Stimulated activated CD8-positive, alpha-beta memory T cell treated with anti-CD3 and anti-CD28 coated beads, Interleukin-12 subunit alpha, Interleukin-12 subunit beta, amount 100 ng/mL, for 24 hours (primary cell): ENCODE data around the gene MLLT6.

ENCODE experiments used
- DNase-seq: peaks from one replicate; pipeline ENCODE4 v3.0.0-alpha.2; 2020; ENCODE audit errors: extremely low read depth

Gene MLLT6

GRCh38 chr17:38704606-38705522, at the start of gene MLLT6:
TSS of gene MLLT6 (plus strand) at chr17:38705273. CDS start at chr17:38705633, 360 bp downstream.
- DNase-seq = no peak

- DNase-seq = no peak
Measured at GRCh38 chr17:38656959-38657823, 47.9 kb upstream of the MLLT6 start.

- DNase-seq = no peak
Measured at GRCh38 chr17:38657824-38658740, 47.0 kb upstream of the MLLT6 start.

DNA sequence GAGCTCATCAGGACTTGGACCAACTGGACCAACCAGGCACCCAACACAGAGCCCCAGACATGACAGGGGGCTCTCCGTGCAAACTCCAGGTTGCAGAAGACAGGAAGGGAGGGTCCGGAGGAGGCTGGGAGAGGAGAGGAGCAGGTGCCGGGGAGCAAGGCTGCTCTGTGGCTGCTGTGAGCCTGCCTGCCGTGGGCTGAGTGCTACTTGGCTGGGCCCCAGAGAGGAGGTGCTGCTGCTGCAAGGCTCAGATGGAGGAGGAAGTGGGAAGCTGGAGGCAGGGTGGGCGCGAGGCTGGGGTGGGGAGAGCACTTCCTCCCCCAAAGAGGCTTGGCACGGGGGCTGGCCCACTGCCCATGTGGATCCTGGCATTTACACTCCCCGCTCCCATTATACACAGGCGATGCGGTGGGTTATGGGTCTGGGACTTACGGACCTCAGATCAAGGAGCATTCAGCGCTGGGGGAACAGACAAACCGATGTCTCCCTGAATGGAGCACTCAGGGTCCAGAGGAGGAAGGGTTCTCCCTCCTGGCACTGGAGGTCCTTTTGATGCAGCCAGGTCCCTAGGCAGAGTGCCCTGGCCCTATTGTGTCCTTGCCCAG, 46.2 kb upstream of the MLLT6 start:
- DNase-seq = no peak

DNA sequence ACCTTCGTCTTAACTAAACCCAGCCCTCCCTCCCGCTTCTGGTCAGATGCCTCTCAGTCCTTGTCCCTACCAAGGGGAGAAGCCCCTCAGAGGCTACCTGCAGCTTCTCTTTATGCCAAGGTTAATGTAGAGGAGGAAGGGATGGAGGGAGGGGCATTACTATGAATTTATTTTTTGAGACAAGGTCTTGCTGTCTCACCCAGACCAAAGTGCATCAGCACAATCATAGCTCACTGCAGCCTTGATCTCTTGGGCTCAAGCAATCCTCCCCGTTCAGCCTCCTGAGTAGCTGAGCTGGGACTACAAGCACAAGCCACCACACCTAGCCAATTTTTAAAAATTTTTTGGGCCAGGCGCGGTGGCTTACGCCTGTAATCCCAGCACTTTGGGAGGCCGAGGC, 45.7 kb upstream of the MLLT6 start:
- no peak for DNase-seq

DNA sequence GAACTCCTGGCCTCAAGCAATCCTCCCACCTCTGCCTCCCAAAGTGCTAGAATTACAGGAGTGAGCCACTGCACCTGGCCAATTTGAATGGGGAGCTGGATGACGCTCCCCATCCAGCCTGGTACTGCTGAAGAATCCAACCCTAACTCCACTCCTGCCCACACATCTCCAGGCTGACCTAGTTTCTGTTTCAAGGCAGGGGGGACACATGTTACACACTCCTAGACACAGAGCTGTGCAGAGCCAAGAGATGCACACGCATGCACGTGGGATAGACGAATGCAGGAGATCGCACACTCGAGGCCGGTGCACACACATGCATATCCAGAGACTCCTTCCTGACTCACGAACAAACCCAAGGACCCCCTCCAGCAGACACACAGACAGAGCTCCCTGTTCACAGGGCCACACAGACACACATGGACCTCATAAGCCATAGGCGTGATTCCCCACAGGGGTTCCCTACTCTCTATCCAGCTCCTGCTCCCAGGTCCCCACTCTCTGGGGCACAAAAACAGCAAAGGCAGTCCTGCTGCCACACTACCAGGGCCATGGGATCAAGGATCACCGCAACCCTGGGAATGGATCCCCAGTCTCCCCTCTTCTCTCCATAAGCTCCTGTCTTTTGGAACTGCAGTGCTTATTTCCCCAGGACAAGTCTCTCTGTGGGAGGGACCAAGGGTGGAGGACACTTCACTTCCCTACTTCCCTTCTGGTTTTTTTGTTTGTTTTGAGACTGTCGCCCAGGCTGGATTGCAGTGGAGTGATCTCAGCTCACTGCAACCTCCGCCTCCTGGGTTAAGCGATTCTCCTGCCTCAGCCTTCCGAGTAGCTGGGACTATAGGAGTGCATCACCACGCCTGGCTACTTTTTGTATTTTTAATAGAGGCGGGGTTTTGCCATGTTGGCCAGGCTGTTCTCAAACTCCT, 44.7 kb upstream of the MLLT6 start:
- no peak for DNase-seq

- DNase-seq = no peak
Measured at GRCh38 chr17:38663125-38663751, 41.8 kb upstream of the MLLT6 start.

GRCh38 chr17:38663964-38664644, 41.0 kb upstream of the MLLT6 start:
- no peak for DNase-seq

DNA sequence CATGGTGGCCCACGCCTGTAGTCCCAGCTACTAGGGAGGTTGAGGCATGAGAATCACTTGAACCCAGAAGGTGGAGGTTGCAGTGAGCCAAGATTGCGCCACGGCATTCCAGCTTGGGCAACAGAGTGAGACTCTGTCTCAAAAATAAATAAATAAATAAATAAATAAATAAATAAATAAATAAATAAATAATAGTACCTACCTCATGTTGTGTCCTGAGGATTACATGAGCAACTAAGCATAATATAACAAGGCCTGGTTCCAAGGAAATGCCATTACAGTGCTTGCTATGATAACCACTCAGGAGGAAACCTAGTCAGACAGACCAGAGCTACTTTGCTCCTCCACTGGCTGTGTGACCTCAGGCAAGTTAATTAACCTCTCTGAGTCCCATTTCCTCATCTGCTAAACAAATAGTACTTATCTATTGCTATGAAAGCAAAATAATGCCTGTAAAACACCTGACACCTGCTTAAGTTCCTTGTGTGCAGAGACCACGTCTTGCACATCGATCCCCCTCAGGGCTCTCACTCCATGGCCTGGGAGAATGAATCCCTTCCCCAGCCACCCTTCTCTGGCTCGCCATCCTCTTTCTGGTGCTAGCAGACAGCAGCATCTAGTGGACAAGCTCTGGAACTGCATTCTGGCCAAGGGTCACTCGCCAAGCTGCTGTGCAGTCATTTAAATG, 37.8 kb upstream of the MLLT6 start:
- DNase-seq = no peak

GRCh38 chr17:38667787-38668122, 37.3 kb upstream of the MLLT6 start:
- DNase-seq = no peak

- DNase-seq = no peak
Measured at GRCh38 chr17:38669520-38669919, 35.6 kb upstream of the MLLT6 start.

DNA sequence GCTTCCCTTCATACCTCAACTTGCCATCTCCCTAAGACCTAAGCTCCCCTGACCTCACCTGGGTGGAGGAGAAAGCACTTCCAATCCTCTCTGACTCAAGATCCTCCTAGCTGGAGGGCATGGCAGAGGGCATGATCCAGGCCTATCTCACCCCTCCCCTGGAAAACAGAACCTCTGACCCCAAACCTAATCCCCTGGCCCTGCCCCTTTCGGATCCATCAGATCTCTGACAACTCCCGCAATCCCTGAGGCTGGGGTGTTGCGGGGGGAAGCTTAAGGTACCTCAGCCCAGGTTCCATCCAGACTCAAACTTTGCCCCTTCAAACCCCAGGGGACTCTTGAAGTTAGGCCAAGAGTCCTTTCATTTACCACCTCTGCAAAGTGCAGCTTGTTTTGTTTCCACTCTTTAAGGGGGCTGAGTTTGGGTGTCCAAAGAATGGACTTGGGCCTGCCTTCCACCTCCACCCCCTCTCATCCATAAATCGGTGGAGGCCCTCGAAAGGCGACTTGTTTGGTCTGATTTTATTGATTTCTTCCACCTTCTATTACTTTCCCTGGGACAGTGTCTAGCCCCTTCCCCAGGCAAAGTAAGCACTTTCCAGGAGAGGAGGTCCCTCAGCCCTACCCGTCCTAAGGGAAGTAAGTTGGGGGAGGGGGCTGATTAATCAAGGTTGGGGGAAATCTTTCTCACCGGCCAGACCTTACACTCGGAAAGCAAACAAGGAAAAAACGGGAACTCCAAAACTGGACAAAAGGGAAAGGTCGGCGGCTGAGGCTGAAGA, 32.9 kb upstream of the MLLT6 start:
- DNase-seq = no peak

- DNase-seq = no peak
Measured at GRCh38 chr17:38672788-38673706, 32.0 kb upstream of the MLLT6 start.

DNA sequence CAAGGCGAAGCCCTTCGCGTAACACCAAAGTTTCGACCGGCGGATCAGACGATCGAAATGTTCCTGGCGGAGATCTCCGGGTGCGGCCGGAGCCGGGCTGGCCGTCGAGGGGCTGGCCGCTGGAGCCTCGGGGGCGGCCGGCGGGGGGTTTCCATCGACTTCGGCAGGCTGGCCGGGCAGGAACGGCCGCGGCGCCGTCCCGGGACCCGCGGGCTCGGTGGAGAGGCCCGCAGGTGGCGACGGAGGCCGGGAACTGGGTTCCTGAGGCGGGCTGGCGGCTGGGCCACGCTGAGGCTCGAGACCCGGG, 31.4 kb upstream of the MLLT6 start:
- no peak for DNase-seq

DNA sequence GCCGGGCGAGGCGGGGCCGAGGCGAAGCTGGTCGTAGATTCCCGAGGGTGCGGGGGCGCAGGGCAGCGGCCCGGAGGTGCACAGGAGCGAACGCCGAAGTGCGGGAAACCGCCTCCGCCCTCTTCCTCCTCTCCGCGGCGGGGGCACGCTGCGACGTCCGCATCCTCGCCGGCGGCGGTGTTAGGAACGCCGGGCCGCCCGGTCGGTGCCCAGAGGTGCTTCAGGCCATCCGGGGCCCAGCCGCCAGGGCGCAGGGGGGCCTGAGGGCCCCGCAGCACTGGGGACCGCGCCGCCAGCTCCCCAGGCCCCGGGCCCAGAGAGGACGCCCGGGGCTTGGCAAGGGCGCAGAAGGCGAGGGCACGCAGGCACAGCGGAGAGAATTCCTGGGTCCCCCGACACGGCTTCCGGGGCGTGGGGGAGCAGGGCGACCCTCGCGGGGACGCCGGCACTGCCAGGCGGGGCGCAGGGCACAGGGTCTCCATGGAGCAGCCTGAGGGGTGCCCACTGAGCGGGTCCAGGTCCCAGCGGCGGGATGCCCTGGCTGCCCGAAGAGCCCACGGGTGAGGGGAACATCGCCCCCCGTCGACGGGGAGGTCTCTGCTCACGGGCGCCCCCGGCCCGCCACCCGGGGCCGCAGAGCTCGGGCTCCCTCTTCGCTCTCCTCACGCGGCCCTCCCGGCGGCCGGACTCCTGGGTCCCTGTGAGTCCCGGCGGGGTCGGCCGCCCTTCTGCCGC, 30.9 kb upstream of the MLLT6 start:
- no peak for DNase-seq
